Hepatocyte (in vitro differentiated cells): ENCODE results near the gene RIT1. TPM values are rescaled to one million over a fixed set of nuclear protein-coding genes. Genes with fewer than 3 reads are reported as not detected.

ENCODE experiments used
- DNase-seq: peaks from one replicate; pipeline ENCODE4 v3.0.0-alpha.2; 2016; ENCODE audit warnings: low spot score
- H2AFZ ChIP-seq: fragments of 200-600 bp; sonication (generic); 2 replicates; pipeline ENCODE4 v1.6.0; 2016; ENCODE audit warnings: antibody characterized with exemption, mild to moderate bottlenecking
- H3K27ac ChIP-seq: fragments of 200-600 bp; sonication (generic); 2 replicates; pipeline ENCODE4 v1.5.1; 2016; ENCODE audit warnings: mild to moderate bottlenecking
- H3K27me3 ChIP-seq: fragments of 200-600 bp; sonication (generic); 2 replicates; pipeline ENCODE4 v1.6.1; 2016
- H3K36me3 ChIP-seq: fragments of 200-600 bp; sonication (generic); replicated peaks from 2 replicates; pipeline ENCODE4 v1.5.1; 2016; ENCODE audit warnings: low read depth; ENCODE audit not compliant: insufficient read depth
- H3K4me1 ChIP-seq: fragments of 200-600 bp; sonication (generic); 2 replicates; pipeline ENCODE4 v1.5.1; 2016; ENCODE audit warnings: mild to moderate bottlenecking, moderate library complexity; ENCODE audit not compliant: insufficient read depth
- H3K4me2 ChIP-seq: fragments of 200-600 bp; sonication (generic); 2 replicates; pipeline ENCODE4 v1.6.0; 2016
- H3K4me3 ChIP-seq: fragments of 200-600 bp; sonication (generic); 2 replicates; pipeline ENCODE4 v1.5.1; 2016; ENCODE audit warnings: mild to moderate bottlenecking
- H3K79me2 ChIP-seq: fragments of 200-600 bp; sonication (generic); 2 replicates; pipeline ENCODE4 v1.6.0; 2017; ENCODE audit warnings: mild to moderate bottlenecking
- H3K9me2 ChIP-seq: fragments of 200-600 bp; sonication (generic); replicated peaks from 2 replicates; pipeline ENCODE4 v1.6.0; 2017; ENCODE audit warnings: mild to moderate bottlenecking; ENCODE audit not compliant: insufficient read depth
- H3K9me3 ChIP-seq: fragments of 200-600 bp; sonication (generic); 2 replicates; pipeline ENCODE4 v1.5.1; 2016; ENCODE audit warnings: low read depth, mild to moderate bottlenecking
- H4K20me1 ChIP-seq: fragments of 200-600 bp; sonication (generic); 2 replicates; pipeline ENCODE4 v1.6.0; 2016; ENCODE audit warnings: mild to moderate bottlenecking; ENCODE audit not compliant: insufficient read depth, poor library complexity, severe bottlenecking
- CTCF ChIP-seq: fragments of 200-600 bp; sonication (generic); IDR thresholded peaks from 2 replicates; pipeline ENCODE4 v1.5.1; 2016; ENCODE audit warnings: antibody characterized with exemption, mild to moderate bottlenecking; ENCODE audit not compliant: poor library complexity
- EZH2 ChIP-seq: fragments of 200-600 bp; sonication (generic); IDR thresholded peaks from 2 replicates; pipeline ENCODE4 v1.6.1; 2016; ENCODE audit warnings: antibody characterized with exemption, mild to moderate bottlenecking, borderline replicate concordance
- EZH2phosphoT487 ChIP-seq: fragments of 200-600 bp; sonication (generic); IDR thresholded peaks from one replicate; pipeline ENCODE4 v1.6.1; 2018; ENCODE audit warnings: antibody characterized with exemption, mild to moderate bottlenecking, low read depth, moderate library complexity; ENCODE audit not compliant: unreplicated experiment, severe bottlenecking
- WGBS: methylation state at CpG from one replicate; pipeline ENCODE4 v1.1.6; 2016; ENCODE audit warnings: low lambda C conversion rate; ENCODE audit errors: missing lambda C conversion rate; 5-methylcytosine and 5-hydroxymethylcytosine counted together
- polyA plus RNA-seq: library from polyadenylated mRNA; unstranded; fragments of >200 nt; fragmentation: Nextera tagmentation; extraction: Ambion mirVana; gene quantifications from 2 replicates; pipeline ENCODE4 v1.2.1, GENCODE V29; 2016
- total RNA-seq: library from RNA; depleted of rRNA; stranded (reverse); fragments of >200 nt; gene quantifications from 2 replicates; pipeline ENCODE4 v1.2.3, GENCODE V29; 2014

Gene RIT1
- total and polyA plus RNA-seq, 2 experiments from 2014 or later: 17.6 to 33.5 TPM

GRCh38 chr1:155954645-155955044, 43.5 kb upstream of the RIT1 start:
- H3K4me1 ChIP-seq: no peaks in the 10 kb centered on the region
- 96% methylated on average over 3 of the region's 3 CpGs for WGBS
- no peaks in the 10 kb centered on the region for H3K36me3 ChIP-seq
- H3K27ac ChIP-seq: no peak overlapping the region
- DNase-seq: no peak
- H2AFZ ChIP-seq: no peak overlapping the region
- no peaks in the 10 kb centered on the region for H4K20me1 ChIP-seq
- no peaks in the 10 kb centered on the region for H3K79me2 ChIP-seq
- H3K4me2 ChIP-seq: no peak overlapping the region
- H3K4me3 ChIP-seq: no peak overlapping the region
- no peaks in the 10 kb centered on the region for H3K9me3 ChIP-seq
- TF ChIP-seq EZH2phosphoT487 (no peak), EZH2 (no peak), CTCF (no peak)
- no peaks in the 10 kb centered on the region for H3K27me3 ChIP-seq
- no peaks in the 10 kb centered on the region for H3K9me2 ChIP-seq

- Histone ChIP-seq H3K36me3 (no peaks in the 10 kb centered on the region), H4K20me1 (no peaks in the 10 kb centered on the region), H3K27me3 (no peaks in the 10 kb centered on the region), H3K9me2 (no peaks in the 10 kb centered on the region), H3K4me1 (no peaks in the 10 kb centered on the region), H3K27ac (no peak overlapping the region), H3K4me2 (no peak overlapping the region), H3K9me3 (no peaks in the 10 kb centered on the region), H3K79me2 (no peaks in the 10 kb centered on the region), H3K4me3 (no peak overlapping the region), H2AFZ (no peak overlapping the region)
- DNase-seq: no peak
- WGBS: 95% methylated on average over 13 of the region's 13 CpGs
- no peak for TF ChIP-seq CTCF
- TF ChIP-seq EZH2phosphoT487: no peak
- no peak for TF ChIP-seq EZH2
Measured at GRCh38 chr1:155952505-155952890, 41.3 kb upstream of the RIT1 start.

- WGBS: 83% methylated on average over 6 of the region's 6 CpGs
- Histone ChIP-seq H3K27ac (no peak overlapping the region), H3K36me3 (no peaks in the 10 kb centered on the region)
Measured at GRCh38 chr1:155951753-155952504, 40.8 kb upstream of the RIT1 start.

More at GRCh38 chr1:155951753-155952504, 40.8 kb upstream of the RIT1 start:
- Histone ChIP-seq H3K9me3 (no peaks in the 10 kb centered on the region), H4K20me1 (no peaks in the 10 kb centered on the region), H3K27me3 (no peaks in the 10 kb centered on the region), H2AFZ (no peak overlapping the region), H3K9me2 (no peaks in the 10 kb centered on the region), H3K4me1 (no peaks in the 10 kb centered on the region), H3K4me3 (no peak overlapping the region), H3K4me2 (no peak overlapping the region), H3K79me2 (no peaks in the 10 kb centered on the region)
- TF ChIP-seq CTCF (no peak), EZH2phosphoT487 (no peak), EZH2 (no peak)
- no peak for DNase-seq
